Activated T-cell treated with anti-CD3 and anti-CD28 coated beads, Interleukin-2, amount 50 U/mL, for 72 hours (primary cell): ENCODE results near the gene GPC6. TPM values are rescaled to one million over a fixed set of nuclear protein-coding genes. Genes with fewer than 3 reads are reported as not detected.
A peak's percentile ranks its signal among the peaks of the same experiment; 100 is the strongest.

Experiments used
- ATAC-seq, 2 donors: fragments of 150-1000 bp; cut with Tn5 transposase; replicated peaks in 1 of 2; 2 replicates each; pipeline ENCODE4 v1.10.0; 2021; ENCODE audit warnings: moderate library complexity in 2 of 2, mild to moderate bottlenecking in 1 of 2
- DNase-seq, 2 donors: peaks; one replicate each; pipeline ENCODE4 v3.0.0; 2021 to 2022; ENCODE audit warnings: mixed read lengths in 1 of 2
- H3K27ac Mint-ChIP-seq: one replicate; pipeline ENCODE4 v1.8.0; 2022; ENCODE audit warnings: mild to moderate bottlenecking, moderate library complexity, mixed read lengths
- H3K27me3 Mint-ChIP-seq: one replicate; pipeline ENCODE4 v1.8.0; 2022; ENCODE audit warnings: low read depth, mixed read lengths
- H3K36me3 Mint-ChIP-seq, 2 donors: one replicate each; pipeline ENCODE4 v1.8.0; 2022; ENCODE audit warnings: mixed read lengths in 2 of 2, mild to moderate bottlenecking in 1 of 2; ENCODE audit not compliant: insufficient read depth in 2 of 2
- H3K4me1 Mint-ChIP-seq: one replicate; pipeline ENCODE4 v1.8.0; 2022; ENCODE audit warnings: low read depth, mixed read lengths
- H3K4me3 Mint-ChIP-seq, 2 donors: one replicate each; pipeline ENCODE4 v1.8.0; 2022; ENCODE audit warnings: mild to moderate bottlenecking in 2 of 2, mixed read lengths in 2 of 2, moderate library complexity in 2 of 2
- H3K9me3 Mint-ChIP-seq, 2 donors: one replicate each; pipeline ENCODE4 v1.8.0; 2022; ENCODE audit warnings: mixed read lengths in 2 of 2
- total RNA-seq, 2 donors: library from RNA; stranded (reverse); gene quantifications; one replicate each; pipeline ENCODE4 v1.2.3, GENCODE V29; 2022

The GPC6 gene
- total RNA-seq, 2 donors from 2014 or later: not detected

DNA sequence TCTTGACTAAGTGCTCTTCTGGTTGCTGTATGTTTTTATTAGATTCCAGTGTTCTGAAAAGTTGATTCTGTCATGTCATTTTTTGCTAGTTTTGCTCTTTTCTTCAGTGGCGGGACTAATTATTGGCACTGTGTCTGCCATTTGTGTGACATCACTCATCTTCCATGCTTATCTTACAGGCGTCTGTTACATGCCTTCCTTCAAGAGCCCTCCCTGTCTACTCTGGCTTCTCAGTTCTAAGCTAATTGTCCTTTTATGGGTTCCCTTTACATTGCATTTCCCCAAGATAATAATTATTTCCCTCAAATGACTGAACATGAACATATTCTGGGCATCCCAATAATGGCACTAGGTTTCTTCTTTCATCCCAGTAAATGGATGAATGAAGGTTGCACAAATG is 793.8 kb downstream of the GPC6 start:
- no peak for ATAC-seq
- DNase-seq: no peak
- Mint-ChIP-seq H3K36me3 (no peaks in the 10 kb centered on the region), H3K9me3 (peaks cover 2% of the 10 kb centered on the region in 2 donors), H3K27me3 (peaks cover 12% of the 10 kb centered on the region), H3K4me3 (no peak overlapping the region), H3K27ac (no peak overlapping the region), H3K4me1 (peaks cover 7% of the 10 kb centered on the region)

DNA sequence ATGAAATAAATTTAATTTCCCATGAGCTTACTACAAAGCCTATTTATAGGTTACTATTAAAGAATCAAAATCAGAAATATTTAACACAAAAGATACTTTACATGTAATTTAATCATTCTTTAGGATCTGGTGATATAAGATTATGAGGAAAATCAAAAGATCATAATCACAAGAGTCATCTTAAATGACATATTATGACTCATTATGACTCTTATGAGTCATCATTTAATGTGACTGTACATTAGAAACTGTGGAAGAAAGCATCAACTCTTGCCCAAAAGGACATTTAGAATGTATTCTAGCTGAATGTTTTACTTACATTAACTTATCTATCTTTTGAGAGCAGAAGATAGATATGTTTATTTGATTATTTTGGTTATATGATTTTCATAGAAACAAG is 794.2 kb downstream of the GPC6 start:
- ATAC-seq: peak in 1 of 2 donors; percentile 29
- Mint-ChIP-seq H3K4me3 (no peak overlapping the region), H3K27me3 (peaks cover 12% of the 10 kb centered on the region), H3K9me3 (peaks cover 2% of the 10 kb centered on the region in 2 donors), H3K36me3 (no peaks in the 10 kb centered on the region), H3K27ac (no peak overlapping the region), H3K4me1 (peaks cover 7% of the 10 kb centered on the region)
- DNase-seq: no peak

DNA sequence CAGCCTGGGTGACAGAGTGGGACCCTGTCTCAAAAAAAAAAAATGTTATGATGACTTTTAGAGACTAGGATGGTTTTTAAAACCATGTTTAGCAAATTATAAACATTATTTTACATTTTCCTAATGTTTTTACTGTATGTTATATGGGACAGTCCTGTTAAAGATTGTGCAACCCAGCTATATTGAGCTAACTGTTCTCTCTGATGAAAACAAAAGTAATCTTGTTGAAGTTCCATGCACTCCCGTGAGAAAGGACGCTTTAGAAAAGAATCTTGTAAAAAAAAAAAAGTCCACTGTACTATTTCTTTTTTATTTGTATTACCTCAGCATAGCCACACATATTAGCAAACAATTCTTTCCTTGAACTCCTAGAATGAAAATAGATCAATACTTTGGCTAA is 801.6 kb downstream of the GPC6 start:
- H3K27ac Mint-ChIP-seq: no peak overlapping the region
- no peak for DNase-seq
- no peaks in the 10 kb centered on the region for H3K36me3 Mint-ChIP-seq
- H3K4me1 Mint-ChIP-seq: no peaks in the 10 kb centered on the region
- H3K4me3 Mint-ChIP-seq: no peak overlapping the region
- H3K27me3 Mint-ChIP-seq: peaks cover 5% of the 10 kb centered on the region
- ATAC-seq: no peak
- H3K9me3 Mint-ChIP-seq: no peaks in the 10 kb centered on the region

DNA sequence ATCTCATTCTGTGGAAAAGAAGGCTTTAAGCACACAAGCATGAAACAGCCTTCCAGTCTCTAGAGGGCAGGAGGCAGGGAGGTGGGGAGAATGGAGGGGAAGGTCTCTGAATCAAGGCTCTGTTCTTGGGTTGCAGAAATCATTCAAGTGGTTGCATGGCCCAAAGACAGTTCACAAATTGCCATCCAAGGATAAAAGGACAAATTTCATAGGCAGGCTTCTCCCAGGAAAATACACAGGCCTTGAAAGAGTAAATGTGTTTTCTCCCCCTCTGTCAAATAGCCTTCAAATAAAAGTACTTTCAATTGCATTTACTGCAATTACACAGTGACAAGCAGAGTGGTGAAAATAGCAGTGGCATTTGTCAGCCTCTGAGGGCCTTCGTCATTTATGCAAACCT is 802.0 kb downstream of the GPC6 start:
- H3K4me3 Mint-ChIP-seq: no peak overlapping the region
- H3K36me3 Mint-ChIP-seq: no peaks in the 10 kb centered on the region
- DNase-seq (no peak), ATAC-seq (no peak)
- no peak overlapping the region for H3K27ac Mint-ChIP-seq
- H3K27me3 Mint-ChIP-seq: peaks cover 7% of the 10 kb centered on the region
- no peaks in the 10 kb centered on the region for H3K9me3 Mint-ChIP-seq
- H3K4me1 Mint-ChIP-seq: no peaks in the 10 kb centered on the region

DNA sequence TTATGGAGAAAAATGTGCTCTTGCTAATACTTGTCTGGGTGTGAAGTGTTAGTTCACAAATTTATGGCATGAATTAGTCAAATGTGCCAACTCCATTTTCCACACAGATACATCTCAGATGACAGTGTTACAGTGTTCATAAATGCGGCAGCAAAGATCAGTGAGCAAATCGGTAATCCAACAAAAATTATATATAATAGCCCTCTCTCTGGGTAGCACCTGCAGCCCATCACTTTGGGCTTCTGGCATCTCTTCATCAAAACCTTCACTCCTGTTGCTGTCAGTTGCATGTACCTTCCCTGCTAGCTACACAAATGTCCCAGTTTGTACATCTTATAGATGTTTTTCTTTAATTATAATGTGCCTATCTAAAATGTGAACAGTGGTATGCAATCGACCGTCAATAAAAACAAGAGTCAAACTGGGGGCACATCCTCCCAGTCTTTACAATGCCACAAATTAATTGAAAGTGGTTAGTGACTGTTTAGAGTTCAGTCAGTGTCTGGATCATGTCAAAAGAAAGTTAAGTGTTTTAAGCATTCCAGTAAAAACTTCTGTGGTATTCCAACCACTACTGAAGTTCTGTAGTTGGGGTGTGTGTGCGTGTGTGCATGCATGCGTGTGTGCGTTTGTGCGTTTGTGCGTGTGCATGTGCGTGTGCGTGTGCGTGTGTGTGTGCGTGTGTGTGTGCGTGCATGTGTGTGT is 804.0 kb downstream of the GPC6 start:
- Mint-ChIP-seq H3K4me1 (no peaks in the 10 kb centered on the region), H3K9me3 (no peaks in the 10 kb centered on the region), H3K4me3 (no peak overlapping the region), H3K27me3 (peaks cover 11% of the 10 kb centered on the region), H3K36me3 (no peaks in the 10 kb centered on the region), H3K27ac (no peak overlapping the region)
- DNase-seq: no peak
- no peak for ATAC-seq

DNA sequence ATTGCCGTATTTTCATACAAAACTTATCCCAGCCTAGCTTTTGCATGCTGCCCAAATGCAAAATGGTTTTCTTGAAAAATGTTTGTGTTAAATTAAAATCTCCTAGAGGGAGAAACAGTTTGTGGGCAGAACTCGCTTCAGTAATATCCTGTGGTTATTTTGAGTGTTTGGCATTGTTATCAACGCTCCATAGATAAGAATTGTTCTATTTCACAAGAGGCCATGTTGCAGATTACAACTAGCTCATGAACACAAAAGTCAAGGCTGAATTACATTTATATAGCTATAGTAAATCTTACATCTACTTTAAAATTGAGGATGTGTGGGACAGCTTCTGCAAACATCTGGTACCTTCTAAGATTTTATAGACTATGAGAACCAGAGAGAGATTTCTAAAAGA is 805.0 kb downstream of the GPC6 start:
- Mint-ChIP-seq H3K27me3 (peaks cover 6% of the 10 kb centered on the region), H3K4me1 (no peaks in the 10 kb centered on the region), H3K9me3 (no peaks in the 10 kb centered on the region), H3K4me3 (no peak overlapping the region), H3K27ac (no peak overlapping the region), H3K36me3 (no peaks in the 10 kb centered on the region)
- ATAC-seq (no peak), DNase-seq (no peak)

DNA sequence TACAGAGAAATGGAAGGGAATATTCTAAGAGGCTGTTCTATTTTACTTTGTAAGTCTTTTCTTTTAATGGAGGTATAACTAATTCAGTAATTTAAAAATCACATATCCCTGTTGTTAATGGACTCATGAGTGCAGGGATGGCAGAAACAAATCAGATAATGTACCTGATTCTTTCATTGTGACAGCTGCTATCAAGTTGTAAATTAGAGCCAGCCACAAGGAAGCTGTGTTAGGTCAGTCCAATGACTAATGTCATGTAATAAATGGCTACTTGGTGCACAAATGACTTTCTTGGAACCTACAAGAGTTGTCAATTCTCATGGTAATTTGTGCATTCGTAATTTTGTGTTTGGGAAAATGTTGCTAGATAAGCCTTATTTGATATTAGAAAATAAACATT is 806.5 kb downstream of the GPC6 start:
- no peak overlapping the region for H3K27ac Mint-ChIP-seq
- no peaks in the 10 kb centered on the region for H3K9me3 Mint-ChIP-seq
- ATAC-seq (no peak), DNase-seq (no peak)
- no peaks in the 10 kb centered on the region for H3K36me3 Mint-ChIP-seq
- peaks cover 6% of the 10 kb centered on the region for H3K27me3 Mint-ChIP-seq
- no peak overlapping the region for H3K4me3 Mint-ChIP-seq
- no peaks in the 10 kb centered on the region for H3K4me1 Mint-ChIP-seq

DNA sequence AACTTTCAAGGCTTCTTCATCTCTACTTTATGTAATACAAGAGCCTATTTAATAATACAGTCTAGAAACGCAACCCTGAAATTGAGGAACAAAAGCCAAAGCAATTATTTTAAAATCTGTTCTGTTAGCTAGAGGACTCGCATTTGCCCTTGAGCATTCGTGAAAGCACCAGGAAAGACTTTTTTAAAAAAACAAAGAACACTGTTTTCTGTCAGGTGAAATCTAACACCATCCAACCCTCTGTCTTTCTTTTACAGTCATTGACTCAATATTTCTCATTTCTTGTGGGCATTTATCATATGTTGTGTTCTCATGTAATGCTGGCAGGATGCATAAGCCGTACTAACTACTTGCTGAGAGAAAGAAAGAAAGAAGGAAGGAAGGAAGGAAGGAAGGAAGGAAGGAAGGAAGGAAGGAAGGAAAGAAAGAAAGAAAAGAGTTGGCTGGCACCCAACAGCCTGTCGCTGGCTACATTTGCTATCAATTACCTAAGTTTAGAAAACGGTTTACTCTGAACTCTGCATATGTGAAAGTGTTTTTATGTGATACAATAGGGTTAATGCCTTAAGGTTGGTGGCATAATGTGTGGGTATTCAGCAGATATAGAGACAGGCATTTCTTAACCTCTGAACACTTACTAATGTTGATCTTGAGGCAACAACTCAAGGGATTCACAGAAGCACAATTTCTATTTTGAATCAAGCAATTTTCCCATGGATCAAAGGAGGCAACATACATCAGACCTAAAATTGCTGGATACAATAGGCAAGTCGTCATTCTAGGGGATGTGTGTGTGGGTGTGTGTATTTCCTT is 807.4 kb downstream of the GPC6 start:
- Mint-ChIP-seq H3K4me1 (no peaks in the 10 kb centered on the region), H3K4me3 (no peak overlapping the region), H3K27me3 (peaks cover 6% of the 10 kb centered on the region), H3K36me3 (no peaks in the 10 kb centered on the region), H3K27ac (no peak overlapping the region), H3K9me3 (no peaks in the 10 kb centered on the region)
- DNase-seq: no peak
- no peak for ATAC-seq

DNA sequence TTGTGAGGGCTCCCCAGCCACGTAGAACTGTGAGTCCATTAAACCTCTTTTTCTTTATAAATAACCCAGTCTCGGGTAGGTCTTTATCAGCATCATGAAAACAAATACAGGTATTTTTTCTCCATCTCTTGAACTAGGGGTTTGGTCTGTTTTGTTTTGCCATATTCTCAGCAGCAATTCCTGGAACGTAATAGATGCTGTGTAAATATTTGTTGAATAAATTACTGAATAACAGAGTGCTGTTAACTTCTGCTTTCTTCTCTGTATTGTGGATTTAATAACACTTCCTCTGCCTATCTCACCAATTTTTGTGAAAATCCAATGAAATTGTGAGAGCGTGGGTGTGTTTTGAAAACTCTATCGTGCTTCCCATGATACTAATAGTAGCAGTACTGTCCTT is 823.4 kb downstream of the GPC6 start:
- Mint-ChIP-seq H3K36me3 (no peaks in the 10 kb centered on the region), H3K27me3 (peaks cover 10% of the 10 kb centered on the region), H3K4me1 (no peaks in the 10 kb centered on the region), H3K27ac (no peak overlapping the region), H3K4me3 (no peak overlapping the region), H3K9me3 (no peaks in the 10 kb centered on the region)
- no peak for ATAC-seq
- no peak for DNase-seq

DNA sequence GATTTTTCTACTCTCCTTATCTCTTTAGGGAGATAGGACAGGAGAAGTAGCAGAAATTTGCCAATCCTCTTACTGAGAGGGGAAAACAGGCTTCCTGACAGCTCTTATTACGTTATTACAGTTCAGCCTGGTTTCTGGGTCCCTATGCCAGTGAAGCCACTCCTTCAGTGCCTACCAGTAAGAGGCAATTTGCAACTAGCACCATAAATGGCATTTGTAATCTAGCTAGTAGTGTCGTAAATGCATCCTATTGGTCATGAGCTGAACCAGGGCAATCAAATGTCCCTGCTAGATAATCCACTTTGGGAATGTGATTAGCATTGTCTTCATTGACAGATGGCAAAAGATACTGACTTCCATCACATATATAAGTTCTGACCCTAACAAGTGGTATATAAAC is 824.1 kb downstream of the GPC6 start:
- Mint-ChIP-seq H3K36me3 (no peaks in the 10 kb centered on the region), H3K4me1 (no peaks in the 10 kb centered on the region), H3K9me3 (no peaks in the 10 kb centered on the region), H3K4me3 (no peak overlapping the region), H3K27ac (no peak overlapping the region), H3K27me3 (peaks cover 11% of the 10 kb centered on the region)
- no peak for ATAC-seq
- no peak for DNase-seq

DNA sequence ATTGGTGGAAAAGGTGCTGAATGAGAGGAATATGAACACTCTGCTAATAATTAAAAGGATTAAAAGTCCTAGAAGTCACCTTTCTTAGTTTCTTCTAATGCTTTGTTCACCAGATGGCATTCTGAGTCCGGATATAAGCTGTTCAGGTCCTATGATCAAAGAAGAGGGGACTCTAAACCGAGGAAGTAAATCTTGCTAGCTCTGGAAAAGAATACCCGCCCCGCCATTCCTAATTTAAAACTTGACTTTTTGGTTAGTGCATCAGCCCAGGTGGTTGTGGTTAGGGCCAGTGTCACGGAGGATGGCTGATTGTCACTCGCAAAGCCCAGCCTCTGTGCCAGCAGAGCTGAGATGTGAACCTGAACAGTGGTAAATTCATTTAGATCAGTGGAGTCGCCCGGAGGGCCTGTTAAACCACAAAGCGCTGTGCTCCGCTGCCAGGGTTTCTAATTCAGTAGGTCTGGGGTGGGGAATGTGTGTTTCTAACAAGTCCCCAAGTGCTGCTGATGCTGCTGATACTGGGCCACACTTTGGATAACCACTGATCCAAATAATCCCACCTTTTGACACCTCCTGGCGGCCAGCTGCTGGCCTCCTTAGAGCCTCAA is 827.5 kb downstream of the GPC6 start:
- no peak for ATAC-seq
- no peak for DNase-seq
- Mint-ChIP-seq H3K36me3 (no peaks in the 10 kb centered on the region), H3K9me3 (no peaks in the 10 kb centered on the region), H3K27me3 (peaks cover 11% of the 10 kb centered on the region), H3K4me1 (no peaks in the 10 kb centered on the region), H3K4me3 (no peak overlapping the region), H3K27ac (no peak overlapping the region)

DNA sequence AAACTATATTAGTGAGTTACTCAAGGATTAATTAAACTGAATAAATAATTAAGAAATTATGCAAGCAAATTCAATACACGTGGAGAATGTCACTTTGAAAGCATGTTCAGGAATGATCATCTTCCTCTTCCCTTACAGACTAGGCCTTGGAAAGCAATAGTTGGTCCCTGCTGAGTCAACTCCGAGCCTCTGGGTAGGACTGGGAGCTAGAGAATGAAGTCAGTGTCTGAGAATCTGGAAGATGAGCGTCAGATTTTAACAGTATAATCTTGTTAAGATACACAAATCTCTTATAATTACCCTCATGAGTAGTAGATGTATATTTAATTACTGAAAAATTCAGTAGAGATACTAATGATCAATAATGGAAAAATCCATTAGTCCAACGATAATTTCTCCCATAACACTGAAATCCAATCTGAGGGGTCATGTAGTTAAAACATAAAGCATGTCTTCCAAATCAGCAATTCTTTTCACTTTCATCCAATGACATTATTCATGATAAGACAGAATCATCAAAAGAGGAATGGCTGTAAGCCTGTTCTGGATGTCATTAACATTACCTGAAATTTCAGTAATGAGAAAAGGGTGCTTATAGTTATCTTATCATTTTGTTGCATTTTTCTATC is 829.9 kb downstream of the GPC6 start:
- no peaks in the 10 kb centered on the region for H3K4me1 Mint-ChIP-seq
- no peaks in the 10 kb centered on the region for H3K9me3 Mint-ChIP-seq
- ATAC-seq (no peak), DNase-seq (no peak)
- H3K4me3 Mint-ChIP-seq: no peak overlapping the region
- H3K27ac Mint-ChIP-seq: no peak overlapping the region
- no peaks in the 10 kb centered on the region for H3K36me3 Mint-ChIP-seq
- peaks cover 14% of the 10 kb centered on the region for H3K27me3 Mint-ChIP-seq

DNA sequence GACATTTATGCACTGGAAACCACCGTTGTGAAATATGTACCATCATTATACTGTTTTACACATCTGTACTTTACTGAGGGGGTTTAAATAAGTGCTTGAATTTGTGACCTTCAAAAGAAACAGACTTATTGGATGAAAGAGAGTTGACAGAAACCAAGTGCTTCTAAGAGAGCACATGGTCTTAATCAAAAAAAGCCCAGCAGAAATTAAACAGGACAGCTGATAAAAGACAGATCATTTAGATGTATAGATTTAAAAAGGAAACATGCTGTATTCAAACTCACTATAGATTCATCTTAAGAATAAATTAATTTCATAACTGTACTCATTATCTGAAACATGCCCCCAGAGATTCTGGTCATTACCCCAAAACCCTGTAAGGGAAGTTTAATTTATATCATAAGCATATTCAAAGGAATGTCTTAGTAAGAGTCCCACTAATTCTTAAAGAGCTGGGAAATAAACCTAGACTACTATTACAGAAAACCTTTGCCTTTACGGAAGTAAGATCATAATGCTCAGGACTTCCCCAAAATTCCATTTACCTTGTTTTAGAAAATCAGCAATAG is 831.1 kb downstream of the GPC6 start:
- Mint-ChIP-seq H3K4me3 (no peak overlapping the region), H3K27ac (no peak overlapping the region)

More for the DNA sequence above, 831.1 kb downstream of the GPC6 start:
- Mint-ChIP-seq H3K27me3 (peaks cover 17% of the 10 kb centered on the region), H3K9me3 (no peaks in the 10 kb centered on the region), H3K36me3 (no peaks in the 10 kb centered on the region), H3K4me1 (no peaks in the 10 kb centered on the region)
- DNase-seq (no peak), ATAC-seq (no peak)
